ENCODE measurements around the gene IFNGR2.

GRCh38 chr21:33433425-33434114, 30.4 kb downstream of the IFNGR2 start:
- TF ChIP-seq POLR2A (IDR thresholded peaks at IDR 0.05; ENCODE audit: low read depth, low read length) (no peak), POLR2AphosphoS5 (IDR thresholded peaks at IDR 0.05; ENCODE audit: low read depth, low read length) (no peak), TAF1 (IDR thresholded peaks at IDR 0.05; ENCODE audit: borderline replicate concordance, low read depth, low read length) (no peak)

All from GM12892 (cell line).